ENCODE measurements around the gene C21orf58.

DNA sequence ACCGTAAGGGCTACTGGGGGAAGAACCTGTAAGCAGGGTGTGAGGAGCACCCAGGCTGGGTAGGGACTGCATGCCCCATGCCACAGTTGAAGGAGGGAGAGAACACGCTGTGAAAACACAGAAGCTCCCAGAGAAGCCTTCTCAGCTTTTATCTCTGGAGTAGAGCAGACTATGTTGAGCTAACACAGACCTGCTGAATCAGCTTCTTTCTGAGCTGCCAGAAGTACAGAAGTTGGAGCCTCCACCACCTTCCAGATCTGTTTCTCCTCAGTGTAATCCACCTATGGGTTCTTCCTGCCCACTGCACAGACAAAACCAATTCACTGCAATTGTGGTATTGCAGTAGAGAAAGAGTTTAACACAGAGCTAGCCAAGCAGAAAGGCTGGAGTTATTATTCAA, 32.1 kb downstream of the C21orf58 start:
- TF ChIP-seq, protein P1, sequence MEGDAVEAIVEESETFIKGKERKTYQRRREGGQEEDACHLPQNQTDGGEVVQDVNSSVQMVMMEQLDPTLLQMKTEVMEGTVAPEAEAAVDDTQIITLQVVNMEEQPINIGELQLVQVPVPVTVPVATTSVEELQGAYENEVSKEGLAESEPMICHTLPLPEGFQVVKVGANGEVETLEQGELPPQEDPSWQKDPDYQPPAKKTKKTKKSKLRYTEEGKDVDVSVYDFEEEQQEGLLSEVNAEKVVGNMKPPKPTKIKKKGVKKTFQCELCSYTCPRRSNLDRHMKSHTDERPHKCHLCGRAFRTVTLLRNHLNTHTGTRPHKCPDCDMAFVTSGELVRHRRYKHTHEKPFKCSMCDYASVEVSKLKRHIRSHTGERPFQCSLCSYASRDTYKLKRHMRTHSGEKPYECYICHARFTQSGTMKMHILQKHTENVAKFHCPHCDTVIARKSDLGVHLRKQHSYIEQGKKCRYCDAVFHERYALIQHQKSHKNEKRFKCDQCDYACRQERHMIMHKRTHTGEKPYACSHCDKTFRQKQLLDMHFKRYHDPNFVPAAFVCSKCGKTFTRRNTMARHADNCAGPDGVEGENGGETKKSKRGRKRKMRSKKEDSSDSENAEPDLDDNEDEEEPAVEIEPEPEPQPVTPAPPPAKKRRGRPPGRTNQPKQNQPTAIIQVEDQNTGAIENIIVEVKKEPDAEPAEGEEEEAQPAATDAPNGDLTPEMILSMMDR (IDR thresholded peaks at IDR 0.05): no peak
- TF ChIP-seq POLR2A (IDR thresholded peaks at IDR 0.05): no peak
